Trophoblast cell (in vitro differentiated cells and primary cell): ENCODE data around the gene DGCR6L.
"Not testable (repeated sequence)": the region's sequence is repeated elsewhere in the genome, so short reads cannot be mapped to it uniquely, and the experiment has no call there.

Source experiments
- DNase-seq, 2 donors: peaks; one replicate each; pipeline ENCODE4 v3.0.0-alpha.2; 2016
- H2AFZ ChIP-seq: 2 replicates; pipeline ENCODE4 v1.6.1; 2013; ENCODE audit warnings: low read length, moderate library complexity, mild to moderate bottlenecking; ENCODE audit not compliant: insufficient read depth, poor library complexity
- H2AK5ac ChIP-seq: 2 replicates; pipeline ENCODE4 v1.6.1; 2013; ENCODE audit warnings: mild to moderate bottlenecking, low read length
- H2BK120ac ChIP-seq: 2 replicates; pipeline ENCODE4 v1.6.1; 2013; ENCODE audit warnings: low read length, mild to moderate bottlenecking, moderate library complexity; ENCODE audit not compliant: insufficient read depth, poor library complexity
- H2BK12ac ChIP-seq: 2 replicates; pipeline ENCODE4 v1.6.1; 2013; ENCODE audit warnings: mild to moderate bottlenecking, low read length, moderate library complexity
- H2BK5ac ChIP-seq: 2 replicates; pipeline ENCODE4 v1.6.1; 2013; ENCODE audit warnings: low read length, low read depth, moderate library complexity, mild to moderate bottlenecking; ENCODE audit not compliant: poor library complexity
- H3K14ac ChIP-seq: 2 replicates; pipeline ENCODE4 v1.6.1; 2013; ENCODE audit warnings: mild to moderate bottlenecking, low read length
- H3K18ac ChIP-seq: 2 replicates; pipeline ENCODE4 v1.6.1; 2013; ENCODE audit warnings: mild to moderate bottlenecking, low read length
- H3K23ac ChIP-seq: 2 replicates; pipeline ENCODE4 v1.6.1; 2013; ENCODE audit warnings: low read length
- H3K27ac ChIP-seq: 2 replicates; pipeline ENCODE4 v1.5.1; 2013; ENCODE audit warnings: low read depth, mild to moderate bottlenecking, inconsistent platforms, low read length, moderate library complexity
- H3K27me3 ChIP-seq: 2 replicates; pipeline ENCODE4 v1.6.1; 2013; ENCODE audit warnings: inconsistent platforms, mild to moderate bottlenecking, low read length, moderate library complexity; ENCODE audit not compliant: insufficient read depth
- H3K36me3 ChIP-seq, 2 experiments: 1 replicate in 1 of 2; 2 replicates in 1 of 2; pipeline ENCODE4 v1.6.1; 2013; ENCODE audit warnings: low read length in 2 of 2, mild to moderate bottlenecking in 2 of 2, moderate library complexity in 1 of 2; ENCODE audit not compliant: insufficient read depth in 2 of 2, control insufficient read depth in 1 of 2
- H3K4ac ChIP-seq: 2 replicates; pipeline ENCODE4 v1.6.1; 2013; ENCODE audit warnings: low read depth, mild to moderate bottlenecking, low read length, moderate library complexity
- H3K4me1 ChIP-seq, 2 experiments: 1 replicate in 1 of 2; 2 replicates in 1 of 2; pipeline ENCODE4 v1.6.1; 2013; ENCODE audit warnings: low read length in 2 of 2, mild to moderate bottlenecking in 2 of 2, moderate library complexity in 1 of 2; ENCODE audit not compliant: insufficient read depth in 2 of 2, control insufficient read depth in 1 of 2
- H3K4me2 ChIP-seq: 2 replicates; pipeline ENCODE4 v1.6.1; 2013; ENCODE audit warnings: inconsistent platforms, mild to moderate bottlenecking, low read length, moderate library complexity
- H3K4me3 ChIP-seq: 2 replicates; pipeline ENCODE4 v1.5.1; 2013; ENCODE audit warnings: mild to moderate bottlenecking, low read depth, low read length, inconsistent platforms
- H3K79me1 ChIP-seq: one replicate; pipeline ENCODE4 v1.6.1; 2013; ENCODE audit warnings: low read length
- H3K79me2 ChIP-seq: 2 replicates; pipeline ENCODE4 v1.6.1; 2013; ENCODE audit warnings: low read length, mild to moderate bottlenecking; ENCODE audit not compliant: control insufficient read depth, insufficient read depth, poor library complexity
- H3K9ac ChIP-seq: 2 replicates; pipeline ENCODE4 v1.6.1; 2013; ENCODE audit warnings: mild to moderate bottlenecking, low read length
- H3K9me3 ChIP-seq: 2 replicates; pipeline ENCODE4 v1.6.1; 2013; ENCODE audit warnings: low read depth, mild to moderate bottlenecking, control low read depth, inconsistent platforms, low read length; ENCODE audit not compliant: insufficient read depth
- H4K12ac ChIP-seq: 2 replicates; pipeline ENCODE4 v1.6.1; 2013; ENCODE audit warnings: low read depth, mild to moderate bottlenecking, low read length, moderate library complexity
- H4K8ac ChIP-seq: 2 replicates; pipeline ENCODE4 v1.6.1; 2013; ENCODE audit warnings: low read depth, mild to moderate bottlenecking, low read length, moderate library complexity
- H4K91ac ChIP-seq: one replicate; pipeline ENCODE4 v1.6.1; 2013; ENCODE audit warnings: low read depth, mild to moderate bottlenecking, low read length, moderate library complexity
- WGBS: extraction: QIAGEN DNeasy Blood & Tissue Kit; methylation state at CpG from one replicate; pipeline ENCODE4 v1.1.7; 2013; ENCODE audit warnings: missing lambda C conversion rate; ENCODE audit not compliant: insufficient read length, insufficient coverage; ENCODE audit errors: extremely low coverage; 5-methylcytosine and 5-hydroxymethylcytosine counted together

DGCR6L gene

DNA sequence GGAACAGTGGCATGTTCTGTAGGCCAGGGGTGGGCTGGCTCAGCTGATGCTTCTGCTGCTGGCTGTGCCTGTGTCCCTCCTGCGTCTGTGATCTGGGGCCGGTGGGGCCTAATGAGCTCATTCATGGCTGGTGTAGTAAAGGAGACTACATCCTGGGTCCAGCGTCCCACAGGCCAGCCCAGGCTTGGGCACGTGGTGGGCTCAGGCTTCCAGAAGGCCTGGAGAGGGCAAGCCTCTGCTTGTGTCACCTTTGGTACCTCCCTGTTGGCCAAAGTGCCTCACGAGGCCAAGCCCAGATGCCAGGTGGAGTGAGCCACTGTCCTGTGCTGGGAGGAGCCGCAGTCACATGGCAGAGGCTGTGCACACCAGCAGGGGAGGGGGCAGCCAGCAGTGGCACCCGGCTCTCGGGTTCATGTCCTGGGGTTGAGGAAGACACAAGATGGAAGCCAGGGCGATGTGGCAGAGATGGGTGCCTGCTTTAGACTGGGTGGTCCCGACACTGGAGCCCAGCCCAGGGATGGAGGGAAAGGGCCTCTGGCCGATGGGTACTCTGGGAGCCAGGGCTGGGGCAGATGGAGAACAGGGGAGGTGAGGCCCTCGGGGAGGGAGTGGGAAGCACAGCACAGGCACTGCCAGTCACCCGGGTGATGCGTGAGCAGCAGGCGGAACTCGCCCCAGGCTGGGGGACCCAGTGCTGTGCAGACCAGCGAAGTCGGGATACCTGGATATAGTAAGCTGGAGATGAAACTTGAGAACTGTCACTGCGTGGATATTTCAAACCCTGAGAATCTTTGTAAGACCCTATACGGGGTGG, 8.4 kb downstream of the DGCR6L start:
- not testable (repeated sequence) for H3K4me2 ChIP-seq, H2AFZ ChIP-seq, DNase-seq, H3K14ac ChIP-seq, H3K79me1 ChIP-seq, H3K27me3 ChIP-seq, H3K27ac ChIP-seq, H3K18ac ChIP-seq, H3K79me2 ChIP-seq, H3K36me3 ChIP-seq, H3K4me1 ChIP-seq, H4K8ac ChIP-seq, H3K23ac ChIP-seq, H3K9me3 ChIP-seq, H3K4ac ChIP-seq, H3K9ac ChIP-seq, H2BK5ac ChIP-seq, H2BK120ac ChIP-seq, H2AK5ac ChIP-seq, H3K4me3 ChIP-seq, H4K91ac ChIP-seq, H2BK12ac ChIP-seq, H4K12ac ChIP-seq
- no CpG with 5 or more reads among the region's 20 CpGs for WGBS

DNA sequence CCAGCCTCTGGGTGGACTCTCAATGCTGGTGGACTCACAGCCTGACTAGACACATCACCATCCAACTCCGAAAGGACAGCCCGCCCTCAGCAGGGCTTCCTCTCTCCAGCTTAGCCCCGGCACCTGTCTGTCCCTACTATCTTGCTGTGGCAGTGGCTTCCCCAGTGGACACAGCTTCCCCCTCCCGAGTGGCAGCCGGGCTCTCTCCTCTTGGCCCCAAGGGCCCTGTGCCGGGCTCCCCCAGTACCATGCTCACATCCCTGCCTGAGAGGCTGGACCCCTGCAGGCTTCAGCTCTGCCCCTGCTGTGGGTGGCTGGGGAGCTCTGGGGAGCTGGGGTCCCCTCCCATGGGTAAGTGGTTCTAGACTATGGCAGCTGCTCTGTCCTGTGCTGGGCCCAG, 9.1 kb downstream of the DGCR6L start:
- not testable (repeated sequence) for H2AFZ ChIP-seq, H2BK120ac ChIP-seq, H3K27me3 ChIP-seq, H3K9ac ChIP-seq, H3K23ac ChIP-seq, H4K12ac ChIP-seq, H3K18ac ChIP-seq, H4K91ac ChIP-seq, H3K14ac ChIP-seq, H3K79me1 ChIP-seq, H3K27ac ChIP-seq, H4K8ac ChIP-seq, H3K36me3 ChIP-seq, H3K4me3 ChIP-seq, H3K9me3 ChIP-seq, H2AK5ac ChIP-seq, DNase-seq, H2BK12ac ChIP-seq, H3K4me2 ChIP-seq, H3K79me2 ChIP-seq, H3K4ac ChIP-seq, H3K4me1 ChIP-seq, H2BK5ac ChIP-seq
- WGBS, result no CpG with 5 or more reads among the region's 6 CpGs

DNA sequence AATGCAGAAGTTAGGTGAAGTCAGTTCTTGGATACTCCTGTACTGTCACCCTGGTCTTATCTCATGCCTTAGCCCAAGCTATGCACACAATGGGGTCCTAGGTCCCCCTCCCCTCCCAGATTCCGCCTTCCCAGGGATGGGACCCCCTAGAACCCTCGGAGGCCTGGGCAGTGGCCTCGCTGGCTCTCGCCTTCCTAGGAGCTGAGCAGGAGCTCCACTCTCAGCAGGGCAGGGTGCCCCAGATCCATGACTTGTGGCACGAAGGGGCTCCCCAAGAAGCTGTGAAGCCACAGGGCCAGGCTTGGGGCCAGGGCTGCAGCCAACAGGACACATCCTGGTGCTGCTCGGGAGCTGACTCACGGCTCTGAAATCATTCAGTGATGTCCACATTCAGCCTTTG, 9.7 kb downstream of the DGCR6L start:
- not testable (repeated sequence) for H2AFZ ChIP-seq, H3K9ac ChIP-seq, H2BK120ac ChIP-seq, H3K79me2 ChIP-seq, H3K14ac ChIP-seq, H3K9me3 ChIP-seq, H3K36me3 ChIP-seq, H3K4me2 ChIP-seq, H2BK5ac ChIP-seq, H4K12ac ChIP-seq, H3K27ac ChIP-seq, H3K18ac ChIP-seq, H4K8ac ChIP-seq, H2BK12ac ChIP-seq, H3K4me1 ChIP-seq, DNase-seq, H3K27me3 ChIP-seq, H3K79me1 ChIP-seq, H3K4me3 ChIP-seq, H3K23ac ChIP-seq, H3K4ac ChIP-seq, H4K91ac ChIP-seq, H2AK5ac ChIP-seq
- WGBS, result no CpG with 5 or more reads among the region's 7 CpGs

DNA sequence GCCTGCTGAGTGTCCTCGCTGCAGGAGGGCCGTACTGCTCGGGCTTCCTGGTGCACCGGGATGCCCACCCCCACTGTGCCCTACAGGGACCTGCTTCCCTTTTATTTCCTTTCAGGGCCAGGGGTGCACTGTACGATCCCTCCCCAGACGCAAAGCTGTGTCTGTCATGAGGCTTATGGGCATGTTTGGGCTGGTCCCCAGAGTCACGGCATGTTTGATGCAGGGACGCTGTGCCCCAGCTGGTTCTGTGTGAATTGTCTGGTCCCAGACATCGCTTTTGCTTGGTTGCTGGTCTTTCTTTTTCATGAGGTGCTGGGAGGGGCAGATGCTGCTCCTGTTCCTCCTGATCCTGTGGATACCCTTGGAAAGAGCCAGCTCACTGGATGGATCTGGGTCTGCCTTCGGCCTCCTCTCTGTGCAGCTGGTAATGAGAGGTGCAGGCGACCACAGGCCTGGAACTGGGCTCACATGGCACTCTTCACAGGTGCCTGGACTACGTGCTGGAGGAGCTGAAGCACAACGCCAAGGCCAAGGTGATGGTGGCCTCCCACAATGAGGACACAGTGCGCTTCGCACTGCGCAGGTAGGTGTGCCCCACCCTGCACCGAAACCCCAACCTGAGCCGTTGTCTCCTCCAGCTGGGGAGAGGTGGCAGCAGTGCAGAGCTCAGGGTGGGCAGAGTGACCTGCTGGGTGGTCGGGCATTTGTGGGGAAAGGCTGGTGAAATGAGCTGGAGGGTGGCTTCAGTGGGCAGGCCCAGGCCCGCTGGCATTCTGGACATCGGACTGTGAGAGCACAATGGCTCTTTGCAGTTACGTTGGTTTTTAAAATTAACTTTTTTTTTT, 10.8 kb downstream of the DGCR6L start:
- not testable (repeated sequence) for DNase-seq, H3K9ac ChIP-seq, H3K4me1 ChIP-seq, H4K91ac ChIP-seq, H4K8ac ChIP-seq, H3K23ac ChIP-seq, H3K14ac ChIP-seq, H2BK5ac ChIP-seq, H3K4ac ChIP-seq, H2AFZ ChIP-seq, H4K12ac ChIP-seq, H3K27ac ChIP-seq, H3K18ac ChIP-seq, H2AK5ac ChIP-seq, H2BK12ac ChIP-seq, H3K79me1 ChIP-seq, H3K36me3 ChIP-seq, H3K79me2 ChIP-seq, H3K9me3 ChIP-seq, H3K4me2 ChIP-seq, H3K4me3 ChIP-seq, H3K27me3 ChIP-seq, H2BK120ac ChIP-seq
- WGBS, result no CpG with 5 or more reads among the region's 22 CpGs
